ENCODE results near the gene PCDHGB4. TPM values are rescaled to one million over a fixed set of nuclear protein-coding genes. Genes with fewer than 3 reads are reported as not detected.
A peak's percentile ranks its signal among the peaks of the same experiment; 100 is the strongest.
"Not testable (repeated sequence)": the region's sequence is repeated elsewhere in the genome, so short reads cannot be mapped to it uniquely, and the experiment has no call there.

Gene PCDHGB4
- total and polyA plus RNA-seq, 10 of the 15 experiments (the other 5 are each of a cell fraction or from before 2014, with no cell fraction given), result 0.02 to 0.20 (median 0.04) TPM; not detected in 4

DNA sequence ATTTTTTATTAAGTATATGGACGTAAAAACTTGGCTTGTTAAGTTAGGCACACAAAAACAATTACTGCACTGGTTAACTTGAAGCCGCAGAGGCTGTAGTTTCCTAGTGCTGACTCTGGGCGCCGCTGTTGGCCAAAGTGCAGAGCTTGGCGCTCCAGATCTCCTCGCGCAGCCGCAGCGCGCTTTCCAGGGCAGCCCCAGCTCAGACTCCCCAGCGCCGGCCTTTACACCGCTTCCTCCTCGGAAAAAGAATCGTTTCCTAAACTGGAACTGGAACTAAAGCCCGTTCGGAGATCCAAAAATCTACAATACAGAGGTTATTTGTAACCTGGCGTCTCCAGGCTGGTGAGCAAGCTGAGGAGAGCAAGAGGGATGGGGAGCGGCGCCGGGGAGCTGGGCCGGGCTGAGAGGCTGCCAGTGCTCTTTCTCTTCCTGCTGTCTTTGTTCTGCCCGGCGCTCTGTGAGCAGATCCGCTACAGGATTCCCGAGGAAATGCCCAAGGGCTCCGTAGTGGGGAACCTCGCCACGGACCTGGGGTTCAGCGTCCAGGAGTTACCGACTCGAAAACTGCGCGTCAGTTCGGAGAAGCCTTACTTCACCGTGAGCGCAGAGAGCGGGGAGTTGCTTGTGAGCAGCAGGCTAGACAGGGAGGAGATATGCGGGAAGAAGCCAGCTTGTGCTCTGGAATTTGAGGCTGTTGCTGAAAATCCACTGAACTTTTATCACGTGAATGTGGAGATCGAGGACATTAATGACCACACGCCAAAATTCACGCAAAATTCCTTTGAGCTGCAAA, 10.5 kb downstream of the PCDHGB4 start, which contains the start of gene PCDHGB5:
Gene PCDHGB5, plus strand, starts transcription at position 192 of the 796 bp plus-strand sequence. Its CDS starts 181 bp downstream, at position 373.
- H3K4me1 ChIP-seq (ENCODE audit: control insufficient read depth, insufficient read depth, low read length); H3K79me2 ChIP-seq (ENCODE audit: control insufficient read depth, insufficient read depth, low read length); POLR2A ChIA-PET; BruUV-seq (replicated peaks); intact Hi-C loops (cut with micrococcal nuclease; ENCODE audit: unreplicated experiment); in situ Hi-C loops (cut with MboI); H3K36me3 ChIP-seq (ENCODE audit: control insufficient read depth in 2 of 2, insufficient read depth in 2 of 2, low read length in 1 of 2); H4K20me1 ChIP-seq (ENCODE audit: control insufficient read depth, insufficient read depth); H3K4me2 ChIP-seq (ENCODE audit: control insufficient read depth, insufficient read depth); H3K27me3 ChIP-seq (replicated peaks in 1 of 2; ENCODE audit: control insufficient read depth in 2 of 2, insufficient read depth in 2 of 2, low read length in 1 of 2); H2AFZ ChIP-seq (ENCODE audit: control insufficient read depth, low read depth, low read length); H3K9ac ChIP-seq (ENCODE audit: control insufficient read depth, insufficient read depth, low read length); H3K27ac ChIP-seq (ENCODE audit: control insufficient read depth, insufficient read depth); DNase-seq (ENCODE audit: low read depth, low spot score): not testable (repeated sequence)
- RAD21 ChIA-PET (ENCODE audit: unreplicated experiment), result interaction anchor here (1.4 kb wide), 1 partner anchor 15 kb away, joined by 4 read pairs; the partner anchor contains the start of gene PCDHGA10
- WGBS (ENCODE audit: insufficient coverage, insufficient replicate concordance, low lambda C conversion rate, missing lambda C conversion rate), result 8% methylated on average over 26 of the region's 43 CpGs
- ATAC-seq (peak; percentile 82), FAIRE-seq (peak; percentile 38)
- TF ChIP-seq RAD21 (IDR thresholded peaks at IDR 0.05; ENCODE audit: insufficient read depth, low read depth, low read length) (peak; percentile 37), CBX5 (IDR thresholded peaks at IDR 0.05; ENCODE audit: low read depth) (peak; percentile 60; the same call in 1 of the 2 replicates), NRF1 (conservative IDR thresholded peaks at IDR 0.05; ENCODE audit: low read depth, low read length) (0 out of 2 replicates have a peak, but pooled peaks have one; percentile 12)
- TF ChIP-seq, protein P1, sequence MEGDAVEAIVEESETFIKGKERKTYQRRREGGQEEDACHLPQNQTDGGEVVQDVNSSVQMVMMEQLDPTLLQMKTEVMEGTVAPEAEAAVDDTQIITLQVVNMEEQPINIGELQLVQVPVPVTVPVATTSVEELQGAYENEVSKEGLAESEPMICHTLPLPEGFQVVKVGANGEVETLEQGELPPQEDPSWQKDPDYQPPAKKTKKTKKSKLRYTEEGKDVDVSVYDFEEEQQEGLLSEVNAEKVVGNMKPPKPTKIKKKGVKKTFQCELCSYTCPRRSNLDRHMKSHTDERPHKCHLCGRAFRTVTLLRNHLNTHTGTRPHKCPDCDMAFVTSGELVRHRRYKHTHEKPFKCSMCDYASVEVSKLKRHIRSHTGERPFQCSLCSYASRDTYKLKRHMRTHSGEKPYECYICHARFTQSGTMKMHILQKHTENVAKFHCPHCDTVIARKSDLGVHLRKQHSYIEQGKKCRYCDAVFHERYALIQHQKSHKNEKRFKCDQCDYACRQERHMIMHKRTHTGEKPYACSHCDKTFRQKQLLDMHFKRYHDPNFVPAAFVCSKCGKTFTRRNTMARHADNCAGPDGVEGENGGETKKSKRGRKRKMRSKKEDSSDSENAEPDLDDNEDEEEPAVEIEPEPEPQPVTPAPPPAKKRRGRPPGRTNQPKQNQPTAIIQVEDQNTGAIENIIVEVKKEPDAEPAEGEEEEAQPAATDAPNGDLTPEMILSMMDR (IDR thresholded peaks at IDR 0.05 in 2 of 3, conservative IDR thresholded peaks at IDR 0.05 in 1 of 3; ENCODE audit: control insufficient read depth in 2 of 3, extremely low read depth in 1 of 3, insufficient read depth in 1 of 3, low read depth in 3 of 3, low read length in 3 of 3), result peak; percentile 40 to 57 (median 41); a peak in 5 of 6 replicates
- H3K4me3 ChIP-seq, result peak within 1 kb of the TSS; percentile 53; the same call in 1 of the 2 replicates
- CTCF ChIA-PET, result interaction anchor here (0.9 to 1.7 kb wide), 10 partner anchors 10 to 166 kb away, joined by 3 to 8 read pairs (median 4); partner anchors contain the start of genes PCDHGA1, PCDHGA10, PCDHGA12 and PCDHGB3
- H3K9me3 ChIP-seq (replicated peaks; ENCODE audit: control insufficient read depth, insufficient read depth, low read length), result peaks cover 18% of the 10 kb centered on the region; the same call in 2 of the 3 replicates
- SMC1A ChIA-PET (ENCODE audit: uncharacterized antibody, unreplicated experiment), result interaction anchor here (1.3 kb wide), 1 partner anchor 160 kb away, joined by 5 read pairs; no protein-coding TSS in a partner anchor

Data from GM12878 (cell line).